ENCODE data around the gene RNU5B-1. TPM values are rescaled to one million over a fixed set of nuclear protein-coding genes. Genes with fewer than 3 reads are reported as not detected.

The RNU5B-1 gene
- total RNA-seq, 1 donor from 2014 or later, result not detected

DNA sequence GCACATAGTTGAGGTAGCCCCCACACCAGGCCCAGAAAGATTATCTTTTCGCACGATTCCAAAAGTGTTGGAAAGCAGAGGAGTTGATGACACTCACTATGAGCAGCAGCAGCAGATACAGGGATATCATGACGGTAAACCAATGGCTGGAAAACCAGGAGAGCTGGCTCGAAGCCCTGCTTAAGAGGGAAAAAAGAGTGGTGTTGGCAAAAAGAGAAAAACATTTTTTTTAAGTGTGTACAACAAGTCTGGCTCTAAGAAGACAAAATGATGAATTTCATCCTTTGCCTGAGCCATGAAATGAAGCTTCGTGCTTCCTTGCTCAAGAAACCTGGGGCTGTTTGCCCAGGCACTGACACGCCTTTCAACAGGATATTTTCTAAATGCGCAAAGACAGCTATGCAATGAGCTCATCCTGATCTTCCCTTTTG is 45.1 kb upstream of the RNU5B-1 start:
- H3K9me3 Mint-ChIP-seq, result no peaks in the 10 kb centered on the region
- H3K4me1 Mint-ChIP-seq, result no peaks in the 10 kb centered on the region
- H3K4me3 Mint-ChIP-seq, result no peak overlapping the region
- CTCF ChIA-PET, result no interaction called here
- no peak overlapping the region for H3K27ac Mint-ChIP-seq
- DNase-seq (no peak), ATAC-seq (ENCODE audit: low read depth) (no peak)
- H3K27me3 Mint-ChIP-seq, result no peaks in the 10 kb centered on the region
- peaks cover 75% of the 10 kb centered on the region for H3K36me3 Mint-ChIP-seq (ENCODE audit: low read depth)
- TF ChIP-seq, protein P1, sequence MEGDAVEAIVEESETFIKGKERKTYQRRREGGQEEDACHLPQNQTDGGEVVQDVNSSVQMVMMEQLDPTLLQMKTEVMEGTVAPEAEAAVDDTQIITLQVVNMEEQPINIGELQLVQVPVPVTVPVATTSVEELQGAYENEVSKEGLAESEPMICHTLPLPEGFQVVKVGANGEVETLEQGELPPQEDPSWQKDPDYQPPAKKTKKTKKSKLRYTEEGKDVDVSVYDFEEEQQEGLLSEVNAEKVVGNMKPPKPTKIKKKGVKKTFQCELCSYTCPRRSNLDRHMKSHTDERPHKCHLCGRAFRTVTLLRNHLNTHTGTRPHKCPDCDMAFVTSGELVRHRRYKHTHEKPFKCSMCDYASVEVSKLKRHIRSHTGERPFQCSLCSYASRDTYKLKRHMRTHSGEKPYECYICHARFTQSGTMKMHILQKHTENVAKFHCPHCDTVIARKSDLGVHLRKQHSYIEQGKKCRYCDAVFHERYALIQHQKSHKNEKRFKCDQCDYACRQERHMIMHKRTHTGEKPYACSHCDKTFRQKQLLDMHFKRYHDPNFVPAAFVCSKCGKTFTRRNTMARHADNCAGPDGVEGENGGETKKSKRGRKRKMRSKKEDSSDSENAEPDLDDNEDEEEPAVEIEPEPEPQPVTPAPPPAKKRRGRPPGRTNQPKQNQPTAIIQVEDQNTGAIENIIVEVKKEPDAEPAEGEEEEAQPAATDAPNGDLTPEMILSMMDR (IDR thresholded peaks at IDR 0.05), result no peak
- POLR2A ChIA-PET, result no interaction called here
- intact Hi-C loops (cut with micrococcal nuclease), result no loop called here

GRCh38 chr15:65260968-65261367 is 43.5 kb upstream of the RNU5B-1 start:
- DNase-seq (no peak), ATAC-seq (ENCODE audit: low read depth) (no peak)
- H3K27me3 Mint-ChIP-seq, result no peaks in the 10 kb centered on the region
- ChIA-PET POLR2A (no interaction called here), CTCF (no interaction called here)
- H3K9me3 Mint-ChIP-seq, result no peaks in the 10 kb centered on the region
- H3K4me1 Mint-ChIP-seq, result no peaks in the 10 kb centered on the region
- intact Hi-C loops (cut with micrococcal nuclease), result no loop called here
- no peak overlapping the region for H3K27ac Mint-ChIP-seq
- peaks cover 68% of the 10 kb centered on the region for H3K36me3 Mint-ChIP-seq (ENCODE audit: low read depth)
- TF ChIP-seq, protein P1 (IDR thresholded peaks at IDR 0.05), result no peak
- no peak overlapping the region for H3K4me3 Mint-ChIP-seq

DNA sequence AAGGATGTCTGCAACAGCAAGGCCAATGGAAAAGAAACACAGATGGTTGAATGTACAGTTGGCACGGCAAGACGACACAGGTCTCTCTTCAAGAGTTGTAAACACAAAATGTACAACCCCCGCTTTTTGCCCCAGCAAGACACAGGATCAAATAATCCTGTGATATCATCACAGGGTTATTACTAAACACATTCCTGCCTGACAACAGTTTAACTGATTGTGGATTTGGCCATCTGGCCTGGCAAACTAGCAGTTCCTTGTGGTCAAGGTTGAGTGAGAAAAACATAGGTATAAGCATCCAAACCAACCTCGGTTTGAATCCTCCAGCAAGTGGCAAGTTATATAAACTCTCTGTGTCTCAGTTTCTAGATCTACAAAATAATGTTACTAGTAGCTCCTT is 41.2 kb upstream of the RNU5B-1 start:
- no peaks in the 10 kb centered on the region for H3K4me1 Mint-ChIP-seq
- H3K9me3 Mint-ChIP-seq, result no peaks in the 10 kb centered on the region
- POLR2A ChIA-PET, result no interaction called here
- no peak for ATAC-seq (ENCODE audit: low read depth)
- H3K36me3 Mint-ChIP-seq (ENCODE audit: low read depth), result peaks cover 67% of the 10 kb centered on the region
- no peak overlapping the region for H3K4me3 Mint-ChIP-seq
- CTCF ChIA-PET, result no interaction called here
- DNase-seq, result no peak
- no peak overlapping the region for H3K27ac Mint-ChIP-seq
- TF ChIP-seq, protein P1 (IDR thresholded peaks at IDR 0.05), result no peak
- intact Hi-C loops (cut with micrococcal nuclease), result no loop called here
- H3K27me3 Mint-ChIP-seq, result no peaks in the 10 kb centered on the region

- POLR2A ChIA-PET, result no interaction called here
- no peak overlapping the region for H3K27ac Mint-ChIP-seq
- no peak for DNase-seq
- H3K27me3 Mint-ChIP-seq, result no peaks in the 10 kb centered on the region
- no peak overlapping the region for H3K4me3 Mint-ChIP-seq
- CTCF ChIA-PET, result no interaction called here
- no peaks in the 10 kb centered on the region for H3K9me3 Mint-ChIP-seq
- peaks cover 57% of the 10 kb centered on the region for H3K36me3 Mint-ChIP-seq (ENCODE audit: low read depth)
- ATAC-seq (ENCODE audit: low read depth), result no peak
- no peaks in the 10 kb centered on the region for H3K4me1 Mint-ChIP-seq
- TF ChIP-seq, protein P1 (IDR thresholded peaks at IDR 0.05), result no peak
- intact Hi-C loops (cut with micrococcal nuclease), result no loop called here
Observed at GRCh38 chr15:65264863-65265430, 39.5 kb upstream of the RNU5B-1 start.

DNA sequence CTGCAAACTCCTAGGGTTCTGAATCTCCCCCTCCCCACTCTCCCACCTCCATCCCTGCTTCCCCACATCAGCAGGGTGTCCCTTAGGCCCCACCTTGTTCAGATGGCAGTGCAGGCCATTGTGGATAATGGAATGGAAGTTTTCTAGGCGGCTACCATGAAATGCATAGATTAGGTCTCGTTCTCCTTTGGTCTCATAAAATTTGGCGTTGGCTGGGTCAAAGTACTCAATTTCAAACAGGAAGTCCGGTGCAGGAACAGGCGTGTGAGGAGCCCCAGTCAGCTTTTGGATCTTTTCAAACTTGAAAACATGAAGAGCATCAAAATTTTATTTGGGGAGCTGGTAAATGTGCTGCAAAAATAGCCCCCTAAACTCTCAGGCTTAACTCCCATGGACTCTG is 38.0 kb upstream of the RNU5B-1 start:
- no peaks in the 10 kb centered on the region for H3K9me3 Mint-ChIP-seq
- no peaks in the 10 kb centered on the region for H3K4me1 Mint-ChIP-seq
- CTCF ChIA-PET, result no interaction called here
- intact Hi-C loops (cut with micrococcal nuclease), result no loop called here
- no peak overlapping the region for H3K27ac Mint-ChIP-seq
- POLR2A ChIA-PET, result no interaction called here
- no peak for DNase-seq
- H3K4me3 Mint-ChIP-seq, result no peak overlapping the region
- peaks cover 54% of the 10 kb centered on the region for H3K36me3 Mint-ChIP-seq (ENCODE audit: low read depth)
- no peaks in the 10 kb centered on the region for H3K27me3 Mint-ChIP-seq
- no peak for ATAC-seq (ENCODE audit: low read depth)
- TF ChIP-seq, protein P1 (IDR thresholded peaks at IDR 0.05), result no peak

Data from activated B cell treated with CpG ODN at 0.5 μM for 24 hours (primary cell).